ENCODE measurements around the gene FRRS1L. TPM values are rescaled to one million over a fixed set of nuclear protein-coding genes. Genes with fewer than 3 reads are reported as not detected.

The FRRS1L gene
- total RNA-seq, 1 donor from 2014 or later, result 0.69 TPM

GRCh38 chr9:109109967-109110328 is 57.1 kb downstream of the FRRS1L start:
- H3K4me3 ChIP-seq (ENCODE audit: low read depth, low read length), result no peak overlapping the region
- TF ChIP-seq CTCF (conservative IDR thresholded peaks at IDR 0.05; ENCODE audit: low read depth, low read length), result no peak
- no peak for DNase-seq (ENCODE audit: low read depth)

- TF ChIP-seq CTCF (conservative IDR thresholded peaks at IDR 0.05; ENCODE audit: low read depth, low read length), result no peak
- H3K4me3 ChIP-seq (ENCODE audit: low read depth, low read length), result no peak overlapping the region
- DNase-seq (ENCODE audit: low read depth), result no peak
Observed at GRCh38 chr9:109108318-109108717, 58.7 kb downstream of the FRRS1L start.

- no peak overlapping the region for H3K4me3 ChIP-seq (ENCODE audit: low read depth, low read length)
- no peak for DNase-seq (ENCODE audit: low read depth)
- no peak for TF ChIP-seq CTCF (conservative IDR thresholded peaks at IDR 0.05; ENCODE audit: low read depth, low read length)
Observed at GRCh38 chr9:109107402-109108240, 59.4 kb downstream of the FRRS1L start.

GRCh38 chr9:109101810-109102209 is 65.2 kb downstream of the FRRS1L start:
- no peak overlapping the region for H3K4me3 ChIP-seq (ENCODE audit: low read depth, low read length)
- no peak for DNase-seq (ENCODE audit: low read depth)
- no peak for TF ChIP-seq CTCF (conservative IDR thresholded peaks at IDR 0.05; ENCODE audit: low read depth, low read length)

- no peak for DNase-seq (ENCODE audit: low read depth)
- no peak for TF ChIP-seq CTCF (conservative IDR thresholded peaks at IDR 0.05; ENCODE audit: low read depth, low read length)
- H3K4me3 ChIP-seq (ENCODE audit: low read depth, low read length), result no peak overlapping the region
Observed at GRCh38 chr9:109101202-109101595, 65.8 kb downstream of the FRRS1L start.

- DNase-seq (ENCODE audit: low read depth), result no peak
- TF ChIP-seq CTCF (conservative IDR thresholded peaks at IDR 0.05; ENCODE audit: low read depth, low read length), result no peak
- no peak overlapping the region for H3K4me3 ChIP-seq (ENCODE audit: low read depth, low read length)
Observed at GRCh38 chr9:109100543-109101201, 66.4 kb downstream of the FRRS1L start.
